Measurements from ENCODE around the gene EXOC4.
"Not testable (repeated sequence)": the region's sequence is repeated elsewhere in the genome, so short reads cannot be mapped to it uniquely, and the experiment has no call there.

The EXOC4 gene

DNA sequence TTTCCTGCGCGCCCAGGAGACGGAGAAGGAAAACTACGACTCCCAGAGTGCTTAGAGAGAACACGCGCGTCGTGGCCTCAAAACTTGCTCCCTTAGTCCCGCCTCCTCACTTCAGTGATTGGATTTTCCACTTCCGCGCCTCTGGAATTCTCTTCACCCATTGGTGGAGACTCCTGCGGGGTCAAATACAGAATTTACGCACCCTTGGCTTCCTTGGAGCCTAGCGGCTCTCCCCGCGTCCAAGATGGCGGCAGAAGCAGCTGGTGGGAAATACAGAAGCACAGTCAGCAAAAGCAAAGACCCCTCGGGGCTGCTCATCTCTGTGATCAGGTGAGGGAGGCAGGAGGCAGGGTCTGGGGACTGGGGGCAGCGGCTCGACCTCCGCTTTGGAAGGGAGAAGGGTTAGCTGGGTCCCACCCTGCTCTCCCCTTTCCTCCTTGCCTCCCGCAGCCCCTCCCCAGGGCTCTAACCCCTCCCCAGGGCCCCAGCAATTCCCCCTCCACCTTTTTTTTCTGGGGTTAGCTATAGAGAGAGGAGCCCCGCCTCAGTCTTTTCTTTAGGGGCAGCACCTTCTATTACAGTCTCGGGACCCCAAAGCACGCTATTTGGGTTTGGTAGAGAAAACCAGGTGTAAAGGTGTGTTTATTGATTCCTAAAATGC, at the start of gene EXOC4:
TSS of gene EXOC4 (plus strand) at position 221 of the 661 bp plus-strand sequence.
- peak; percentile 99 for DNase-seq

DNA sequence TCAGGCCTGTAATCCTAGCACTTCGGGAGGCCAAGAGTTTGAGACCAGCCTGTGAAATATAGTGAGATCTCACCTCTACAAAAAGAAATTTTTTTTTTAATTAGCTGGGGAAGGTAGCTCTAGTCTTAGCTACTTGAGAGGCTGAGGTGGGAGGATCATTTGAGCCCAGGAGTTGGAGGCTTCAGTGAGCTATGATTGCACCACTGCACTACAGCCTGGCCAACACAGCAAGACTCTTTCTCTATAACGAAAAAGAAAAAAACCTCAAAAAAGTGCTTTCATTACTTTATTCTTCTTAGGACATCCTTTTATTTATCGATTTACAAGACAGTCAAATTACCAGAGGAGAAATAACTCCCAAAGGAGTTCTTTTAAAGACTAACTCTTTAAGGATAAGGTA, 49.4 kb upstream of the EXOC4 start:
- no peak for DNase-seq

DNA sequence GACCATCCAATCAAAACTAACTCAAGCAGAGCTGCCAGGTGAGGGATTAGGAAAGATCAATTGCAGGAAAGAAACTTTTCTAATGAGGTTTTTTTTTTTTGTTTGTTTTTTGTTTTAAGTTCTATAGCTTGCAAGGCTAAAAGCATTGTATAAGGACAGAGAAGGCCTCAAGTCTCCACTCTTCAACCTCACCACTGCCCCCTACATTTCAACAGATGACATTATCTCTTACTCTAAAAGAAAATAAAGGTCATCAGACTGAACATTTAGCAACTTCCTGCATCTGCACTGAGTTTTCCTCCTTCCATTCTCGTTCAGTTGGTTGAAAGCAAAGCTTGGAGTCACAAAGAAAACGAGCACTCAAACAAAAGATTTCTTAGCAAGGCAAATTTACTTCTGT, 45.2 kb upstream of the EXOC4 start:
- no peak for DNase-seq

DNA sequence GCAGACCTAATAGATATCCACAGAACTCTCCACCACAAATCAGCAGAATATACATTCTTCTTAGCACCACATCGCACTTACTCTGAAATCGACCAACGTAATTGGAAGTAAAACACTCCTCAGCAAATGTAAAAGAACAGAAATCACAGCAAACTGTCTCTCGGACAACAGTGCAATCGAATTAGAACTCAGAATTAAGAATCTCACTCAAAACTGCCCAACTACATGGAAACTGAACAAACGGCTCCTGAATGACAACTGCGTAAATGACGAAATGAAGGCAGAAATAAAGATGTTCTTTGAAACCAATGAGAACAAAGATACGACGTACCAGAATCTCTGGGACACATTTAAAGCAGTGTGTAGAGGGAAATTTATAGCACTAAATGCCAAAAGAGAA, 42.1 kb upstream of the EXOC4 start:
- not testable (repeated sequence) for DNase-seq

DNA sequence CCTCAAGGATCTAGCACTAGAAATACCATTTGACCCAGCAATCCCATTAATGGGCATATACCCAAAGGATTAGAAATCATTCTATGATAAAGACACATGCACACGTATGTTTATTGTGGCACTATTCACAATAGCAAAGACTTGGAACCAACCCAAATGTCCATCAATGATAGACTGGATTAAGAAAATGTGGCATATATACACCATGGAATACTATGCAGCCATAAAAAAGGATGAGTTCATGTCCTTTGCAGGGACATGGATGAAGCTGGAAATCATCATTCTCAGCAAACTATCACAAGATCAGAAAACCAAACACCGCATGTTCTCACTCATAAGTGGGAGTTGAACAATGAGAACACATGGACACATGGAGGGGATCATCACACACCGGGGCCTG, 39.1 kb upstream of the EXOC4 start:
- not testable (repeated sequence) for DNase-seq

DNA sequence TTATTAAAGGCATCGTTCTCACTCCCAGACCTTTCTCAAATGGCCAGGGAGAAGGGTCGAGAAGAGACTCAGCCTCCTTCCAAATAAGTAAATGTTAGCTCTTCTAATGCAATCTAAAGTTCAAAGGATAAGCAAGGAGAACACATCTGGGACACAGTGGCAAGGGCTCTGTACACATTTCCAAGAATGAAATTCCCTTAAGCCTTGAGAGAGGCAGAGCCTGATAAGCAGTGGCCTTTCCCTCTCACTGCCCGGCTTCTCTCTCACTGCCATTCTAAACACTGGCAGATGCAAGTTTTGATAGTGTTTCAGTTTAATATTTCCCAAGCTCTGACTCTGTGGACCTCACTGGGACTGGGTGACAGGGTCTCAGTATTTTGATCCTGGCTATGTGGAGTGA, 35.1 kb upstream of the EXOC4 start:
- DNase-seq, result no peak

DNA sequence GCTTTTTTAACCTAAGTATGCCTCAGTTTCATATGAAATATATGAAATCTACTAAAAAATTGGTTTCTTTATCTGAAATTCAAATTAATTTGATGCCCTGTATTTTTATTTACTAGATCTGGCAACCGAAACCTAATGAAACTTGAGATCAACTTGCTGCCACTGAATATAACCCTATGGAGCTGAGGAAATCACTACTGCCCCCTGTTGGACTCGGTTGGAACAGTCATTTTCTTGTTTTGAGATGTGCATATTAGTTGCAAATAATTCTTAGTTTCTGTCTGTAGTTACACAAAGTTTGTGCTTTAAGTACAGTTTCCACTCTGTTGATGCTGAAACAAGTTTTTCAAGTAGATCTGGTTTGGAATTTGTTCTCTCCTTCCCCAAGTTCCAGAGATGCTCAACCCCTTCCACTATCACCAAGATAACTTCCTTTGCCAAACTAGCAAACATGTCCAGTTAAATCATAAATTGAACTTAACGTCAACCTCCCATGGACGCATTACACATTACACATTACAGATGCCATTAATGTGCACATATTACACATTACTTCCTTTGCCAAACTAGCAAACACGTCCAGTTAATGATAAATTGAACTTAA, 22.2 kb upstream of the EXOC4 start:
- DNase-seq, result peak; percentile 63 to 66

DNA sequence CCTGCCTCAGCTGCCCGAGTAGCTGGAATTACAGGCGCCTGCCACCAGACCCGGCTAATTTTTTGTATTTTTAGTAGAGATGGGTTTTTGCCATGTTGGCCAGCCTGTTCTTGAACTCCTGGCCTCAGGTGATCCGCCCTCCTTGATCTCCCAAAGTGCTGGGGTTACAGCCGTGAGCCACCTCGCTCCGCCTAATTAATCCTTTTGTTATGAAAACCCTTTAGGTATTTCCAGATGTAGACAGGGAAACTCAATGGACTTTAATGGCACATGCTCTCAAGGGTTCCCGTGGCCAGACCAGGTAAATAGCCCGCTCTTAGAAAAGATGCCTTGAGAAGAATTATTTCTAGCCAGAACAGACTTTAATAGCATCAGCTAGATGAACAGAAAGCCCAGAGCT, 19.7 kb upstream of the EXOC4 start:
- DNase-seq, result no peak

DNA sequence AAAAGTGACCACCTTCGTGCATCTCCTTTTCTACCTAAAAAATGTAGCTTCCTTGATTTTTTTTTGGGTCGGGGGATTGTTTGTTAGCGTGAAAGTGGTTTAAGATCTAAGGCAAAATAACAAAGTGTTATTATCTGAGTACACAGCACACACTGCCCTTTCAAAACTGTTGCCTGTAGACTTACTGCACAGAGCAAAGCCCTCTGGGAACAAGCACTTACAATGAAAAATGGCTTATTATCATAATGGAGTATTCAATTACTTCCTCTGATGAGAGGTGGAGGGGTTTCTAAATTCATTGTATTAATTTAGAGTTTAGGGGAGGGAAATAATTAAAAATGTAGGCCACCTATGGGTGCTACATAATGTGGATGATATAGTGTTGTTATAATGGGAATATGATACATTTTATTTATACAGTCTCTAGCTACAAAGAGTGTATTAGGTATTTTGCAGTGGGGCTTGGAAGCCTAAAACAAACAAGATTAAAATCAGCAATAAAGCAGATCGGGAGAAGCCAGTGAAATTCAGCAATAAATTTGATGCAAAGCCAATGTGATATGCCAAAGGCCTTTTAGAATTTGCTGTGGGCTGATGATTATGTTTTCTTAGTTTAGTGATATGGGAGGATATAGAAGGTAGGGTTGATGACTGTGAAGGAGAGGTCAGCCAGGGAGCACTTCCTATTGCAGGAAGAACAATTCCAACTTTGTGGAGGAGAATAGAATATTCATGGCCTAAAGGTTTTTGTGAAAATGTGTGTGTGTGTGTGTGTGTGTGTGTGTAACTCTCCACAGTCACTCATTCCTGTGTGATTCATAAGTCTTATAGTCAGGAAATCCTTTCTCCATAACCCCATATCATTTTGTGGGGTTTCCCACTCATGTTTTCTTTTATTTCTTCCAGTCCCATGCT, 17.7 kb upstream of the EXOC4 start:
- DNase-seq, result peak in 1 of 2 experiments; percentile 59

DNA sequence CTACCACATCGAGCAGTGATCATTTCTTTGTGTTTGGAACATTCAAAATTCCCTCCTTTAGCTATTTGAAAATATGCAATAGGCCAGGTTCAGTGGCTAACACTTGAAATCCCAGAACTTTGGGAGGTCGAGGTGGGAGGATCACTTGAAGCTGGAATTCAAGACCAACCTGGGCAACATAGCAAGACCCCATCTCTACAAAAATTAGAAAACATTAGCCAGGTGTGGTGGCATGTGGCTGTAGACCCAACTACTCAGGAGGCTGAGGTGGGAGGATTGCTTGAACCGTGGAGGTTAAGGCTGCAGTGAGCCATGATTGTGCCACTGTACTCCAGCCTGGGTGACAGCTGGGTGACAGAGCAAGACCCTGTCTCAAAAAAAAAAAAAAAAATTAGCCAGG, 15.3 kb upstream of the EXOC4 start:
- no peak for DNase-seq

DNA sequence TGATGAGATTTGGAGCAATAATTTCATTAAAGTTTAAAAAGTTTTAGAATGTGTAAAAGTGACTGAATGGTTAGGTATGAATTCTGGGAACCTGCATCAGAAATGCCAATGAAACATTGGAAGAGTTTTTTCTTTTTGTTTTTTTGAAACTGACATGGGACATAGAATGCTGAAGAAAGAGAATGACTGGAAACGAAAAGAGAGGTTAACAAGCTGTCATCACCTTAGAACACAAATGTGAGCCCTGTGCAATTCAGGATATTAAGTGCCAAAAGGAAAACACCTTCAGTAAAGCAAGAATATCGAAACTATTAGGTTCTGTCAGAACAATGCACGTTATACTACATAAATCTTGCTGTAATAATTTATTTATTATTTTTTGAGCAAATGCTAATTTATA, 12.6 kb upstream of the EXOC4 start:
- DNase-seq, result no peak

DNA sequence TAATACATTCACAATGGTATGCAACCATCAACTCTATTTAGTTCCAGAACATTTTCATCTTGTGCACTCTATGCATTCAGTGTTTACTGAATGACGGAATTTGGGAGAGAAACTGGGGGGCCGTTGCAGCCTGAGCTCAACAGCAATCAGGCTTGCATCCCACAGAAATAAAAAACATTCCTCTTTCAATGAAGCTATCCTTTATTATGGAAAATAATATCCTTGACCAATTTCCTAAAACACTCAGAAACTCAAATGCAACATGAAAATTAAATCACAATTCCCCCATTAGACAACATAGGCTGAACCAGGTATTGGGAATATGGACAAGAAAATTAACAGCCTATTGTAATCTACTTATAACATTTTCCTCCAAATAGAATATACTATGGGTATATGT, 6.3 kb upstream of the EXOC4 start:
- no peak for DNase-seq

DNA sequence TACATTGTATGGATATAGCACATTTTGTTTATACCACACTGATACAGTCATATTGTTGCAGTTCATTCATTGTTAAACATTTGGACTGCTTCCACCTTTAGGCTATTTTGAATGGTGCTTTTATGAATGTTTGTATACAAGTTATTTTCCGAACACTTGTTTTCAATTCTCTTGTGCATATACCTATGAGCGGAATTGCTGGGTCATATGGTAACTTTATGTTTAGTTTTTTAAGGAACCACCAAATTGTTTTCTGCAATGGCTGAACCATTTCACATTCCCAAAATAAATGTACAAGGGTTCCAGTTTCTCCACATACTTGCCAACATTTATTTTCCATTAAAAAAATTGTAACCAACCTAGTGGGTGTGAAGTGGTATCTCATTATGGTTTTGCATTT, 4.0 kb upstream of the EXOC4 start:
- DNase-seq, result no peak

DNA sequence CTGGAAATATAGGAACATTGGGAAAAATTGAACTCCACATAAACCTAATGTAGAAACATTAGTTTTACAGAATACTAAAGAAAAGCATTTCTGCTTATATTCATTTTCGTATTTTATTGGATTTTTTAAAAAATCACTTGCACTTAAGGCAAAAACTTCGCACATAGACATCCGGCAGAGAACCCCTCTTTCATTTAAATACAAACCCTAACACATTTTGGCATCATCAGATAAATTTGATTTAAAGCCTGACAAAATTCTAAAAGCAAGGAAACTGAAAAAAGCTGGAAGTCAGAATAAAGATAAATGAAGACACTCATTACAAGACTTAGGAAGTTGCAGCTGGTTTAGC, 396 bp upstream of the EXOC4 start:
- no peak for DNase-seq

DNA sequence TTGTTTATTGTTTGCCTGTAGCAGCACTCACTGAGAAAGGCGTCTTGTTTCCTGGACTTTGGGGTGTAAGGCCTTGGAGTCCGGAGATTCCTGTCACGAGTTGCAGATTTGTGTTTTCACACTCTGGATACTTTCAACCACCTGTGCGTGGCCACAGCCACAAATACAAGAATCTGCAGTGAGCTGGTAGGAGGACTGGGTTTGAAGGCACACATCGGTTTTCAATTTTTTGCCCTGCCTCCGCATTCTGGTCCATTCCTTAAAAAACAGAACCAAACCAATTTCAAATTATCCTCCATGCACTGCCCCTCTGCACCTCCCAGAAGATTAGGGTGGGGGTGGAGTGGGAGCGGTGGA, 619 bp downstream of the EXOC4 start:
- DNase-seq, result no peak

DNA sequence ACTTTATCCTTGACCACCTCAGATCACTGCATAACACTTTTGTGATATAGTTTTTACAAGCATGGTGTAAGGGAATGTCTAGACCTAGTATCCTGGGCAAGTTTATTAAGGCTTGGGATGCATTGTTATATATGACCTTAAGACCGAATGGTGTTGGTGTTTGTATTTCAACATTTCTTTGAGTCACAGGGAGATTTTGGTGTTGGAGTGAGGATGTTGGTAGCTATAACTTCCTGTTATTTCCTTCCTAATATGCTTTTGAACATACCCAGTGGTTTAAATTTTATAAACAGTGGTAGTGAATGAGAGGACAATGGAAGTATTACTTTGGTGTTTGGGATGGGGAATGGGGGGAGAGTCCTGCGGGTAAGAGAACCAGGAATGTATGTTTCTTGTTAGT, 2.6 kb downstream of the EXOC4 start:
- no peak for DNase-seq

DNA sequence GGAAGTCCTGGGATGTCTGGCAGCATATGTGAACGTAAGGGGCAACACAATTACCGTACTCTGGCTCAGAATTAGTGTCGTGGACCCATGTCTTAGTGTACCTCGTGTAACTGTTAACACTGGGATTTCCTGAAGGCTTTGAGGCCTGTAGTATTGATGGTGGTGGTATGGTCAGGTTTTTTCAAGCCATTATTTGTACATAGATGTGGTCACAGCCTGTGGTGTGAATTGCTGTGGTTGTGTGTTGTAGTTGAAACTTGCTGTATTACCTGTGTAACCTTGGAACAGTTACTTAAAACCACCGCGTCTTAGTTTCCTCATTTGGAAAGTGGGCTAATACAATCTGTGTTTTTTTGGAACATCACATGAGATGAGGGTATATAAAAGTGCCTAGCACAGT, 5.3 kb downstream of the EXOC4 start:
- DNase-seq, result no peak

DNA sequence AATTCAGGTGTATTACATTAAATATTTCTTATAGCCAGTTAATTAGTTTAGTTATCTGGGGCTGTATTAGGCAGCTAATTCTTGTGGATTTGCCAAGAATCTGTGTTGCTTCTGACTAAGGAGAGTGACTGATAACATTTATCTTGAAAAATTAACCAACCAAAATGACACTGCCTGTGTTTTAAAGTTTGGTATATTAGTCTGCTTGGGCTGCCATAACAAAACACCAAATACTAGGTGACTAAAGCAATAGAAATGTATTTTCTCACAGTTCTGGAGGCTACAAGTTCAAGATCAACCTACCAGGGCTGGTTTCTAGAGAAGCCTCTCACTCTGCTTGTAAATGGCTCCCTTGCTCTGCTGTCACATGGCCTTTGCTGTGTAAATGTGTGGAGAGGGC, 12.9 kb downstream of the EXOC4 start:
- no peak for DNase-seq

DNA sequence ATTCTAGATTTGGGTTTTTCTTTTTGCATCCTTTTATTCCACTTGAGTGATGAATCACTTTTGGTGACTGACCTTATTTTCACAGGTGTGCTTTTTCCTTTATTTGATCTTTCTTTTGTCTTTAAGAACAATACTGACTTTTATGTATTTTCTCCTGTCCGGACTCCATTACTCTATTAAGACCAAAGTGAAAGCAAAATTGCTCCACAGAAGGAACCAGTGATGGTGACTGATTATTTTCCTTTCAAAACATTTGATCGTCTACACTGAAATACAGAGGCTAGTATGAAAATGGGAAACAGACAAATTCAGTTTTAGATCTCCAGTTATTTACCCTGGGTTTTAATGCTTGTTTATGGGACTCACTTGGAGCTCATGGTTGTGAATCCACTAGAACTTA, 15.5 kb downstream of the EXOC4 start:
- DNase-seq, result no peak

DNA sequence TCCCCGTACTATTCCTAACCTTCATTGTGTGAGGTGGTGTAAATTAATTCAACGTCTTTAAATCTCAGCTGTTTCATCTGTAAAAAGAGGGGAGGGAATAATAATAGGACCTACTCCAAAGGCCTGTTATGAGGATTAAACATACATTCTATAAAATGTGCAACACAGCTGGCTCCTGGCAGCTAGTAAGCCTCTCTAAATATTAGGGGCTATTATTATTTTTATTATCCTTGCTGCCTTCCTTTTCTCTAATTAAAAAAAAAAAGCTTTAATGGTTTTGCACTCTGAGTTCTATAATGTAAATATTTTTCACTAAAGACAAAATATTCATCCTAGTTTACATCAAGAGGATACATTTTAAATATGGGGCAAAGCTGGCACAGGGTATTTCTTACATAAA, 19.5 kb downstream of the EXOC4 start:
- DNase-seq, result peak in 1 of 2 experiments; percentile 11

DNA sequence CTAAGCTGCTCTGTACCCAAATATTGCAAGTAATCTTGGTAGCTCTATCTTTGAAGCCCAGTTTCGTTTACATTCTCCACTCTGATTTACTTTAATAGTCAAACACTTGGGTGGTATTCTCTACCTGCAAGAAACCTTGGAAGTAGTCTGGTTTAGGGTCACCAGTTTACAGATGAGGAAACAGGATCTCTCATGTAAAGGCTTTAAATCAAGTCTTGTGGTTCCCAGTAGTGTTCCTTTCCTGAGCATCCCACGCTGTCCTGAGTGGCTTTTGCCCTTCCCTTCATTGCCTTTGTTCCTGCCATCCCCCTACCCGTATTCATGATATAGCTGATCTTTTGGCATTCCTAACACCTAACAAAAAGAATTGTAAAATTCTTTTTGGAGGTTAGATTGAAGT, 20.3 kb downstream of the EXOC4 start:
- DNase-seq, result no peak

DNA sequence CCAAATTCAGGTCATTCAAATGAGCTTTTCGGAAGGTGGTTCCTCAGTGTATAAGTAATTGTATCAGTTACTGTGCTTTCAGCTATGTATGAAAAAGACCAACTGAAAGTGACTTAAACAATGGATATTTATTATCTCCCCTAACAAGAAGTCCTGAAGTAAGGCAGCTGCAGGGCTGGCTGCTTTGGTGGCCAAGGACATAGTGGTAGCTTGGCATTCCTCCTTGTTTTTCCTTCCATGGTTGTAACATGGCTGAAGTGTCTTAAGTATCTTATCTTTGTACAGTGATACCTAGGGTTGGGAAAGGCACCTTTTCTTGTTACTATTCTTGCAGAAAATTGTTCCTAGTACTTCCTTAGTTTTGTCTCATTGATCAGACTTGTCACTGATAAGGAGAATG, 21.4 kb downstream of the EXOC4 start:
- DNase-seq, result no peak

DNA sequence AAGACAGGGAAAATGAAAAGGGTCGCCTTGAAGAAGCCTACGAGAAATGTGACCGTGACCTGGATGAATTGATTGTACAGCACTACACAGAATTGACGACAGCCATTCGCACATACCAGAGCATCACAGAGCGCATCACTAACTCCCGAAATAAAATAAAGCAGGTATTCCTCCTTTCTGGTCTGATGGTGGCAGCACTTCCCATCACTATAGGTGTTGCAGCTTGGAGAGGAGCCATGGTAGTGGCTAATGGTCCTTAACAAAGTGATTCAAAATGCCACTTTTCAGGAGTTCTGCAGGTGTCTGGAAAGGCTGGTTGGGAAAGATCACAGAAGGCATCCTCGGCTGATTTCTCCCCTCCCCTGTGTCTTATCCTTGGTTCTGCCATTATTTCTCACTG, 22.1 kb downstream of the EXOC4 start:
- peak in 1 of 2 experiments; percentile 44 for DNase-seq

DNA sequence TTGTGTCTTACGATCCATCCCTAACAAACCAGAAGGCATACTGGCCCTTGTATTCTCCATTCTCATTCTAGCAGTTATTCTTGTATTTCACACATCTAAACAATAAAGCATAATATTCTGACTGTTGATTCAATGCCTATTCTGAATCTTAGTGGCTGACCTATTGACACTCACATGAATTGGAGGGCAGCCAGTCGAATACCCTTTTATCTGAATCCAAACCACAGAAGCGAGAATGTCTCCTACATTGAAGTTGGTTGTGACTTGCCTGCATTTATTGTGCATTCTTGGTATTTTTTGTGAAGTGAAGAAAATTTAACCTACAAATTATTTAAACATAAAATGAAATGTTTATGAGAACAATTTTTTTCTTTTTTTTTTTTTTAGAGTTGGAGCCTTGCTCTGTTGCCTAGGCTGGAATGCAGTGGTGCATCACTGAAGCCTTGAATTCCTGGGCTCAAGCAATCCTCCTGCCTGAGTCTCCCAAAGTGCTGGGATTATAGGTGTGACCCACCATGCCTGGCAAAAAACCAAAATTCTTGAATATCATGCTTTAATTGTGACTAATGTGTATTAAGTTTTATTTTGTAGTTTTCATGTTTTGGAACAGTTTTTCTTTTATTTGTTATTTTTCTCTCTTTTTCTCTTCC, 22.7 kb downstream of the EXOC4 start:
- DNase-seq, result no peak
